ENCODE results near the gene NME7. TPM values are rescaled to one million over a fixed set of nuclear protein-coding genes. Genes with fewer than 3 reads are reported as not detected.
A peak's percentile ranks its signal among the peaks of the same experiment; 100 is the strongest.

The NME7 gene
- total RNA-seq, 1 experiment from 2014 or later, result 30.3 TPM

DNA sequence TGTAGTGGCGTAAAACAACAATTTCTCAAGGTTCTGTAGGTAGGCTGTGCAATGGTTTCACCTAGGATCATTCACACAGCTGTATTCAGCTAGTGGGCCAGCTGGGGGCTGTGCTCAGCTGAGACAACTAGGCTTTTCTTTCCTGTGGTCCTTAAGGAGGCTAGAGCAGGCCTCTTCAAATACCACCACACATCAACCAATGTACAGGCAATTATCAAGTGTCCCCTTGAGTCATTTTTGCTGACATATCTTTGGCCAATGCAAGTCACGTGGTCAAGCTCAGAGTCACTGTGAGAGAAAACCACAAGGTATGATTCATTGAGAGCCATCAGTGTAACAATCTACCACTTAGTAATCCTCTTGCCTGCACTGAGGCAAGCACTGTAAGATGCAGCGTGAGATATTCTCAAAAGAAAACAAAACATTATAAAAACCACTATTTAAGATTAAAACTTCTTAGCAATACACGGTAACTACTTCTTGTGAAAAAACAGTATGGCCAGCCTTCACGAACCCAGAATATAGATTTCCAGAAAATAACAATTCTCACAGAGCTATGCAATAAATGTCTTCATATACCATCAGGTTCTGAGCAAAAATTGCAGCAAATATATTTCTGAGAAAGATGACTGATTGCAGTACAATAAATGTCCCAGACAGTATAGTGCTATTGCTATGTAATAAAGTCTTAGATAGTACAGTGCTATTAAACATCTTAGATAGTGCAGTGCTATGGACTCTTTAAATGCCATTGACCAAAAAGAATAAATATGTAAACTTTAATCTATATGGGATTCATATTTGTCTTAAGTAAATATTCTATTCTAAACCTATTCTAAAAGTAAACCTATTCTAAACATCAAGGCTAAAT is 55.3 kb downstream of the NME7 start:
- Histone ChIP-seq H3K27me3 (ENCODE audit: control insufficient read depth, insufficient read depth, low read length) (no peaks in the 10 kb centered on the region), H3K36me3 (ENCODE audit: control insufficient read depth, insufficient read depth, low read length) (no peaks in the 10 kb centered on the region), H3K27ac (ENCODE audit: low read length) (no peak overlapping the region), H3K9me3 (ENCODE audit: control insufficient read depth, insufficient read depth, low read depth, low read length) (no peaks in the 10 kb centered on the region), H3K4me3 (ENCODE audit: low read depth in 2 of 2, low read length in 2 of 2) (no peak overlapping the region), H3K4me1 (ENCODE audit: control insufficient read depth, insufficient read depth, low read length) (no peaks in the 10 kb centered on the region)
- POLR2A ChIA-PET, result no interaction called here
- peak; percentile 91 for ATAC-seq
- intact Hi-C loops (cut with micrococcal nuclease; ENCODE audit: unreplicated experiment) (no loop called here), in situ Hi-C loops (cut with HindIII; ENCODE audit: low pct_unique_long_range_greater_than_20kb, low sequenced_read_pairs) (no loop called here)
- CTCF ChIA-PET, result no interaction called here
- TF ChIP-seq POLR2AphosphoS5 (IDR thresholded peaks at IDR 0.05; ENCODE audit: low read depth, low read length) (no peak), SIN3A (IDR thresholded peaks at IDR 0.05; ENCODE audit: borderline replicate concordance, insufficient read depth, low read depth, low read length) (no peak)
- TF ChIP-seq, protein P1, sequence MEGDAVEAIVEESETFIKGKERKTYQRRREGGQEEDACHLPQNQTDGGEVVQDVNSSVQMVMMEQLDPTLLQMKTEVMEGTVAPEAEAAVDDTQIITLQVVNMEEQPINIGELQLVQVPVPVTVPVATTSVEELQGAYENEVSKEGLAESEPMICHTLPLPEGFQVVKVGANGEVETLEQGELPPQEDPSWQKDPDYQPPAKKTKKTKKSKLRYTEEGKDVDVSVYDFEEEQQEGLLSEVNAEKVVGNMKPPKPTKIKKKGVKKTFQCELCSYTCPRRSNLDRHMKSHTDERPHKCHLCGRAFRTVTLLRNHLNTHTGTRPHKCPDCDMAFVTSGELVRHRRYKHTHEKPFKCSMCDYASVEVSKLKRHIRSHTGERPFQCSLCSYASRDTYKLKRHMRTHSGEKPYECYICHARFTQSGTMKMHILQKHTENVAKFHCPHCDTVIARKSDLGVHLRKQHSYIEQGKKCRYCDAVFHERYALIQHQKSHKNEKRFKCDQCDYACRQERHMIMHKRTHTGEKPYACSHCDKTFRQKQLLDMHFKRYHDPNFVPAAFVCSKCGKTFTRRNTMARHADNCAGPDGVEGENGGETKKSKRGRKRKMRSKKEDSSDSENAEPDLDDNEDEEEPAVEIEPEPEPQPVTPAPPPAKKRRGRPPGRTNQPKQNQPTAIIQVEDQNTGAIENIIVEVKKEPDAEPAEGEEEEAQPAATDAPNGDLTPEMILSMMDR (IDR thresholded peaks at IDR 0.05), result no peak
- TF ChIP-seq, protein P2, sequence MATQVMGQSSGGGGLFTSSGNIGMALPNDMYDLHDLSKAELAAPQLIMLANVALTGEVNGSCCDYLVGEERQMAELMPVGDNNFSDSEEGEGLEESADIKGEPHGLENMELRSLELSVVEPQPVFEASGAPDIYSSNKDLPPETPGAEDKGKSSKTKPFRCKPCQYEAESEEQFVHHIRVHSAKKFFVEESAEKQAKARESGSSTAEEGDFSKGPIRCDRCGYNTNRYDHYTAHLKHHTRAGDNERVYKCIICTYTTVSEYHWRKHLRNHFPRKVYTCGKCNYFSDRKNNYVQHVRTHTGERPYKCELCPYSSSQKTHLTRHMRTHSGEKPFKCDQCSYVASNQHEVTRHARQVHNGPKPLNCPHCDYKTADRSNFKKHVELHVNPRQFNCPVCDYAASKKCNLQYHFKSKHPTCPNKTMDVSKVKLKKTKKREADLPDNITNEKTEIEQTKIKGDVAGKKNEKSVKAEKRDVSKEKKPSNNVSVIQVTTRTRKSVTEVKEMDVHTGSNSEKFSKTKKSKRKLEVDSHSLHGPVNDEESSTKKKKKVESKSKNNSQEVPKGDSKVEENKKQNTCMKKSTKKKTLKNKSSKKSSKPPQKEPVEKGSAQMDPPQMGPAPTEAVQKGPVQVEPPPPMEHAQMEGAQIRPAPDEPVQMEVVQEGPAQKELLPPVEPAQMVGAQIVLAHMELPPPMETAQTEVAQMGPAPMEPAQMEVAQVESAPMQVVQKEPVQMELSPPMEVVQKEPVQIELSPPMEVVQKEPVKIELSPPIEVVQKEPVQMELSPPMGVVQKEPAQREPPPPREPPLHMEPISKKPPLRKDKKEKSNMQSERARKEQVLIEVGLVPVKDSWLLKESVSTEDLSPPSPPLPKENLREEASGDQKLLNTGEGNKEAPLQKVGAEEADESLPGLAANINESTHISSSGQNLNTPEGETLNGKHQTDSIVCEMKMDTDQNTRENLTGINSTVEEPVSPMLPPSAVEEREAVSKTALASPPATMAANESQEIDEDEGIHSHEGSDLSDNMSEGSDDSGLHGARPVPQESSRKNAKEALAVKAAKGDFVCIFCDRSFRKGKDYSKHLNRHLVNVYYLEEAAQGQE (IDR thresholded peaks at IDR 0.05; ENCODE audit: insufficient read depth in 1 of 2, low read depth in 2 of 2, low read length in 1 of 2), result no peak
- DNase-seq (ENCODE audit: low read depth, low spot score), result peak; percentile 90
- no TSS peak for BruUV-seq (replicated peaks)

GRCh38 chr1:169309178-169310166 is 58.1 kb downstream of the NME7 start:
- intact Hi-C loops (cut with micrococcal nuclease; ENCODE audit: unreplicated experiment) (no loop called here), in situ Hi-C loops (cut with HindIII; ENCODE audit: low pct_unique_long_range_greater_than_20kb, low sequenced_read_pairs) (no loop called here)
- no peaks in the 10 kb centered on the region for H3K27me3 ChIP-seq (ENCODE audit: control insufficient read depth, insufficient read depth, low read length)
- no peaks in the 10 kb centered on the region for H3K4me1 ChIP-seq (ENCODE audit: control insufficient read depth, insufficient read depth, low read length)
- no peak overlapping the region for H3K27ac ChIP-seq (ENCODE audit: low read length)
- H3K9me3 ChIP-seq (ENCODE audit: control insufficient read depth, insufficient read depth, low read depth, low read length), result no peaks in the 10 kb centered on the region
- no peak for ATAC-seq
- no peak overlapping the region for H3K4me3 ChIP-seq (ENCODE audit: low read depth in 2 of 2, low read length in 2 of 2)
- DNase-seq (ENCODE audit: low read depth, low spot score), result no peak
- H3K36me3 ChIP-seq (ENCODE audit: control insufficient read depth, insufficient read depth, low read length), result no peaks in the 10 kb centered on the region
- TF ChIP-seq POLR2AphosphoS5 (IDR thresholded peaks at IDR 0.05; ENCODE audit: low read depth, low read length), result no peak
- TF ChIP-seq, protein P2 (IDR thresholded peaks at IDR 0.05; ENCODE audit: insufficient read depth in 1 of 2, low read depth in 2 of 2, low read length in 1 of 2), result no peak
- no peak for TF ChIP-seq TCF7L2 (IDR thresholded peaks at IDR 0.05; ENCODE audit: low read depth, low read length)
- TF ChIP-seq SIN3A (IDR thresholded peaks at IDR 0.05; ENCODE audit: borderline replicate concordance, insufficient read depth, low read depth, low read length), result no peak
- TF ChIP-seq, protein P1 (IDR thresholded peaks at IDR 0.05), result no peak
- CTCF ChIA-PET, result no interaction called here
- POLR2A ChIA-PET, result no interaction called here
- no TSS peak for BruUV-seq (replicated peaks)
